Kidney (tissue), 14 donors: ENCODE results near the gene DYNC1H1. TPM values are rescaled to one million over a fixed set of nuclear protein-coding genes. Genes with fewer than 3 reads are reported as not detected.

Source experiments
- DNase-seq, 5 donors: peaks; one replicate each; pipeline ENCODE4 v3.0.0-alpha.2; 2013 to 2020
- FAIRE-seq: peaks from 2 replicates; lab custom pipeline; 2012; peaks lifted over from hg19 to GRCh38; lab: Jason Lieb, UNC
- H3K27ac ChIP-seq, 2 donors: one replicate each; pipeline ENCODE4 v1.7.0; 2013; ENCODE audit warnings: low read depth in 2 of 2, low read length in 2 of 2, inconsistent platforms in 1 of 2
- H3K27me3 ChIP-seq: one replicate; pipeline ENCODE4 v1.7.1; 2013; ENCODE audit warnings: low read length, inconsistent platforms; ENCODE audit not compliant: control insufficient read depth, insufficient read depth
- H3K36me3 ChIP-seq, 3 donors: one replicate each; pipeline versions ENCODE4 v1.7.0 to v1.7.1; 2013; ENCODE audit warnings: low read length in 3 of 3, control low read depth in 1 of 3, inconsistent platforms in 1 of 3; ENCODE audit not compliant: insufficient read depth in 3 of 3, control insufficient read depth in 2 of 3
- H3K4me1 ChIP-seq, 3 donors: one replicate each; pipeline versions ENCODE4 v1.7.0 to v1.7.1; 2013; ENCODE audit warnings: low read length in 3 of 3, inconsistent platforms in 1 of 3, low read depth in 1 of 3; ENCODE audit not compliant: control insufficient read depth in 2 of 3, insufficient read depth in 2 of 3
- H3K4me3 ChIP-seq, 3 donors: one replicate each; pipeline versions ENCODE4 v1.7.0 to v1.8.1; 2013; ENCODE audit warnings: low read length in 3 of 3, control low read depth in 1 of 3, inconsistent platforms in 1 of 3
- H3K9ac ChIP-seq, 3 donors: one replicate each; pipeline versions ENCODE4 v1.7.0 to v1.7.1; 2013; ENCODE audit warnings: low read length in 3 of 3, control low read depth in 1 of 3, inconsistent platforms in 1 of 3
- H3K9me3 ChIP-seq, 3 donors: one replicate each; pipeline versions ENCODE4 v1.7.0 to v1.7.1; 2013; ENCODE audit warnings: low read length in 3 of 3, control low read depth in 1 of 3, inconsistent platforms in 1 of 3; ENCODE audit not compliant: control insufficient read depth in 2 of 3, insufficient read depth in 1 of 3
- CTCF ChIP-seq: IDR thresholded peaks from 3 replicates; pipeline ENCODE4 v1.5.1; 2012; ENCODE audit warnings: mild to moderate bottlenecking, moderate library complexity, borderline replicate concordance; ENCODE audit not compliant: insufficient read depth; ENCODE audit errors: extremely low read depth
- intact Hi-C: fragments of 100-400 bp; cut with DNase I; formaldehyde crosslinking; loops from one replicate; pipeline ENCODE4 v1.11.1; 2022
- polyA plus RNA-seq: library from polyadenylated mRNA; stranded (reverse); fragments of 350-450 nt; fragmentation: Illumina TruSeq; extraction: RNeasy Lipid Tissue Mini Kit (QIAGEN cat#74804); gene quantifications from one replicate; pipeline ENCODE4 v1.2.3, GENCODE V29; 2014; ENCODE audit warnings: low read depth, low replicate concordance; ENCODE audit not compliant: insufficient read depth
- total RNA-seq: library from RNA; stranded (reverse); fragmentation: NEBNext Ultra II Directional; extraction: Animal tissue kit (Norgen Biotek cat#: 25700); gene quantifications from one replicate; pipeline ENCODE4 v1.2.1, GENCODE V29; 2021
- donor health status: control.
- donor health status: control.
- donor health status: control.
- donor health status: control.
- donor health status: control.
- donor health status: DM: yes; HTN: yes; CAD: no.
- donor health status: Normal renal cell carcinoma (clear cell type).

The DYNC1H1 gene
- total and polyA plus RNA-seq, 2 donors from 2014 or later, result 132 to 390 TPM

GRCh38 chr14:101926620-101927019, 37.8 kb upstream of the DYNC1H1 start:
- DNase-seq, result no peak
- peaks cover 0 to 10% (median 4%) of the 10 kb centered on the region in 3 donors for H3K36me3 ChIP-seq
- no peak overlapping the region for H3K9ac ChIP-seq
- H3K9me3 ChIP-seq, result no peaks in the 10 kb centered on the region
- TF ChIP-seq CTCF, result no peak
- no peak overlapping the region for H3K4me3 ChIP-seq
- no peaks in the 10 kb centered on the region for H3K4me1 ChIP-seq
- FAIRE-seq, result no peak
- intact Hi-C loops, result no loop called here
- no peak overlapping the region for H3K27ac ChIP-seq
- H3K27me3 ChIP-seq, result no peaks in the 10 kb centered on the region

GRCh38 chr14:101927859-101928258, 36.5 kb upstream of the DYNC1H1 start:
- FAIRE-seq, result peak; percentile 39
- H3K27ac ChIP-seq, result no peak overlapping the region

GRCh38 chr14:101928415-101928841, 35.9 kb upstream of the DYNC1H1 start:
- intact Hi-C loops, result no loop called here
- Histone ChIP-seq H3K4me3 (no peak overlapping the region), H3K9ac (no peak overlapping the region), H3K36me3 (peaks cover 0 to 10% (median 0%) of the 10 kb centered on the region in 3 donors), H3K27ac (peak overlapping the region; percentile 32 to 56), H3K27me3 (no peaks in the 10 kb centered on the region), H3K4me1 (no peaks in the 10 kb centered on the region), H3K9me3 (no peaks in the 10 kb centered on the region)
- TF ChIP-seq CTCF, result no peak
- DNase-seq (no peak), FAIRE-seq (no peak)

More at GRCh38 chr14:101927859-101928258, 36.5 kb upstream of the DYNC1H1 start:
- no peaks in the 10 kb centered on the region for H3K9me3 ChIP-seq
- H3K4me1 ChIP-seq, result no peaks in the 10 kb centered on the region
- no peak overlapping the region for H3K4me3 ChIP-seq
- TF ChIP-seq CTCF, result no peak
- intact Hi-C loops, result no loop called here
- no peaks in the 10 kb centered on the region for H3K27me3 ChIP-seq
- no peak overlapping the region for H3K9ac ChIP-seq
- peaks cover 0 to 10% (median 0%) of the 10 kb centered on the region in 3 donors for H3K36me3 ChIP-seq
- DNase-seq, result peak; percentile 64 to 96 (median 67)

GRCh38 chr14:101929096-101929495, 35.3 kb upstream of the DYNC1H1 start:
- TF ChIP-seq CTCF, result no peak
- intact Hi-C loops, result no loop called here
- Histone ChIP-seq H3K4me3 (no peak overlapping the region), H3K27me3 (no peaks in the 10 kb centered on the region), H3K36me3 (peaks cover 0 to 10% (median 0%) of the 10 kb centered on the region in 3 donors), H3K9ac (no peak overlapping the region), H3K4me1 (no peaks in the 10 kb centered on the region), H3K27ac (no peak overlapping the region), H3K9me3 (no peaks in the 10 kb centered on the region)
- DNase-seq, result no peak
- no peak for FAIRE-seq
